Heart right ventricle (tissue), 16 donors: ENCODE data around the gene GRIN2A. TPM values are rescaled to one million over a fixed set of nuclear protein-coding genes. Genes with fewer than 3 reads are reported as not detected.

Experiments
- ATAC-seq, 8 donors: fragments of 200-7000 bp; cut with Tn5 transposase; one replicate each; pipeline ENCODE4 v1.9.1; 2020; ENCODE audit warnings: mild to moderate bottlenecking in 8 of 8, moderate library complexity in 8 of 8, moderate number of reproducible peaks in 1 of 8
- DNase-seq, 2 donors: peaks; one replicate each; pipeline ENCODE4 v3.0.0-alpha.2; 2020
- H3K27ac ChIP-seq, 10 donors: fragments of 200-600 bp; sonication (generic) in 2 of 10; one replicate each; pipeline versions ENCODE4 v1.5.0 to v1.8.0; 2020 to 2022; ENCODE audit warnings: mild to moderate bottlenecking in 3 of 10
- H3K27me3 ChIP-seq, 7 donors: fragments of 200-600 bp; one replicate each; pipeline ENCODE4 v1.8.0; 2021 to 2022; ENCODE audit warnings: mild to moderate bottlenecking in 2 of 7
- H3K36me3 ChIP-seq, 9 donors: fragments of 200-600 bp; sonication (generic) in 1 of 9; one replicate each; pipeline versions ENCODE4 v1.5.0 to v1.8.0; 2020 to 2022; ENCODE audit warnings: mild to moderate bottlenecking in 2 of 9
- H3K4me1 ChIP-seq, 9 donors: fragments of 200-600 bp; sonication (generic) in 1 of 9; one replicate each; pipeline versions ENCODE4 v1.5.0 to v1.8.0; 2020 to 2022; ENCODE audit warnings: mild to moderate bottlenecking in 4 of 9
- H3K4me3 ChIP-seq, 10 donors: fragments of 200-600 bp; sonication (generic) in 2 of 10; one replicate each; pipeline versions ENCODE4 v1.5.0 to v1.8.0; 2020 to 2022; ENCODE audit warnings: mild to moderate bottlenecking in 7 of 10, moderate library complexity in 2 of 10
- H3K9me3 ChIP-seq, 11 donors: fragments of 200-600 bp in 10 of 11; sonication (generic) in 2 of 11; one replicate each; pipeline versions ENCODE4 v1.5.0 to v1.8.0; 2013 to 2022; ENCODE audit warnings: mild to moderate bottlenecking in 2 of 11, control low read depth in 1 of 11, moderate library complexity in 1 of 11
- whole genome bisulfite sequencing, 2 donors: extraction: QIAGEN DNeasy Blood & Tissue Kit; methylation state at CpG; one replicate each; pipeline ENCODE4 v1.1.7; 2013; ENCODE audit warnings: inconsistent platforms in 1 of 2; 5-methylcytosine and 5-hydroxymethylcytosine counted together
- intact Hi-C, 10 donors: fragments of 100-400 bp; cut with DNase I; formaldehyde crosslinking; loops; one replicate each; pipeline versions ENCODE4 v1.11.1 to v1.14.2; 2022
- polyA plus RNA-seq, 2 donors: library from polyadenylated mRNA; stranded (reverse); fragments of 200-250 nt; gene quantifications; one replicate each; pipeline ENCODE4 v1.2.3, GENCODE V29; 2013
- total RNA-seq, 10 donors: library from RNA; stranded (reverse); fragmentation: NEBNext Ultra II Directional in 3 of 10; extraction: Animal tissue kit (Norgen Biotek cat#: 25700) in 3 of 10; gene quantifications; one replicate each; pipeline versions ENCODE4 v1.2.1 to v1.2.4, GENCODE V29; 2021 to 2023
- TF ChIP-seq, protein P1 (sequence below), 9 donors: fragments of 200-600 bp; sonication (generic) in 2 of 9; IDR thresholded peaks; one replicate each; pipeline versions ENCODE4 v1.5.0 to v1.8.0; 2021 to 2022; ENCODE audit warnings: antibody characterized with exemption in 9 of 9, mild to moderate bottlenecking in 5 of 9, moderate library complexity in 1 of 9
- donor health status: Arrhythmogenic right ventricular cardiomyopathy.
- donor health status: ischemic (EF 13 %, LVEDD 7.1; RV severe dilation, severe dysfunction).
- donor health status: healthy with polysubstance abuse.
- donor health status: DM: no; HTN: yes; CAD: no.
- donor health status: DM: no; HTN: no; CAD: no.
- donor health status: ischemic (EF 25% LVEDD 6.9; RV normal size, moderate dysfunction).
- donor health status: ischemic (EF 25% LVEDD 5.7; RV mildly dilated, moderate dysfunction).
- donor health status: healthy.
- donor health status: DM: yes; HTN: yes; CAD: no.
- donor health status: Ischemic cardiomyopathy.
- donor health status: ischemic (EF 35%, LVEDD 5.7; RV mildly dilated, moderate dysfunction).
- donor health status: nonischemic (EF 11% LVEDD 7.7; RV severe dilation, severe dysfunction).
- donor health status: DM: yes; HTN: yes; CAD: no.
- donor health status: PGD.
- donor health status: ischemic (EF 29% LVEDD 5.4; RV normal size, mild dysfunction).
- donor health status: nonischemic (EF 23%, LVEDD 6.1; RV moderate dilation, normal function).

GRIN2A gene
- total and polyA plus RNA-seq, 12 donors: 0.01 to 11.7 (median 4.7) TPM

DNA sequence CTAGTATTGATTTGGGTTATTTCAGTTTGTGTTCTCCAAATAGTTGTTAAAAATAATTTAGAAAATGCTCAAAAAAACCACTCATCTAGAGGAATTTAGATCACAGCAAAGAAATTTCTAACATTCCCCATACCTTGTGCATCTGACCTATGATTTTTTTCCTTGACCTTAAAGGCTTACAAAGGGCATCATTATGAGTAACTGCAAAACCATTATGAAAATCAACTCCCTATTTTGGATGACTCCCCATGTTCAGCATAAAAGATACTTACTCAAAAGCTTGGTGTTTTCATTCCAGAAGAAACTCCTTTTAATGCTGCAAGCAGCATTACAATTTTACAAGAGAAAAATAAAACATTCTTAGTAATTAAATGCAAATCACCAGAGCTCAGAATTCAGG, 83.2 kb downstream of the GRIN2A start:
- H3K27ac ChIP-seq: no peak overlapping the region
- no peaks in the 10 kb centered on the region for H3K36me3 ChIP-seq
- intact Hi-C loops: no loop called here
- H3K27me3 ChIP-seq: peaks cover 0 to 22% (median 6%) of the 10 kb centered on the region in 7 donors
- H3K9me3 ChIP-seq: peaks cover 0 to 29% (median 5%) of the 10 kb centered on the region in 11 donors
- no peak for ATAC-seq
- TF ChIP-seq, protein P1, sequence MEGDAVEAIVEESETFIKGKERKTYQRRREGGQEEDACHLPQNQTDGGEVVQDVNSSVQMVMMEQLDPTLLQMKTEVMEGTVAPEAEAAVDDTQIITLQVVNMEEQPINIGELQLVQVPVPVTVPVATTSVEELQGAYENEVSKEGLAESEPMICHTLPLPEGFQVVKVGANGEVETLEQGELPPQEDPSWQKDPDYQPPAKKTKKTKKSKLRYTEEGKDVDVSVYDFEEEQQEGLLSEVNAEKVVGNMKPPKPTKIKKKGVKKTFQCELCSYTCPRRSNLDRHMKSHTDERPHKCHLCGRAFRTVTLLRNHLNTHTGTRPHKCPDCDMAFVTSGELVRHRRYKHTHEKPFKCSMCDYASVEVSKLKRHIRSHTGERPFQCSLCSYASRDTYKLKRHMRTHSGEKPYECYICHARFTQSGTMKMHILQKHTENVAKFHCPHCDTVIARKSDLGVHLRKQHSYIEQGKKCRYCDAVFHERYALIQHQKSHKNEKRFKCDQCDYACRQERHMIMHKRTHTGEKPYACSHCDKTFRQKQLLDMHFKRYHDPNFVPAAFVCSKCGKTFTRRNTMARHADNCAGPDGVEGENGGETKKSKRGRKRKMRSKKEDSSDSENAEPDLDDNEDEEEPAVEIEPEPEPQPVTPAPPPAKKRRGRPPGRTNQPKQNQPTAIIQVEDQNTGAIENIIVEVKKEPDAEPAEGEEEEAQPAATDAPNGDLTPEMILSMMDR (IDR thresholded peaks at IDR 0.05): no peak
- no peaks in the 10 kb centered on the region for H3K4me1 ChIP-seq
- DNase-seq: no peak
- no peak overlapping the region for H3K4me3 ChIP-seq

DNA sequence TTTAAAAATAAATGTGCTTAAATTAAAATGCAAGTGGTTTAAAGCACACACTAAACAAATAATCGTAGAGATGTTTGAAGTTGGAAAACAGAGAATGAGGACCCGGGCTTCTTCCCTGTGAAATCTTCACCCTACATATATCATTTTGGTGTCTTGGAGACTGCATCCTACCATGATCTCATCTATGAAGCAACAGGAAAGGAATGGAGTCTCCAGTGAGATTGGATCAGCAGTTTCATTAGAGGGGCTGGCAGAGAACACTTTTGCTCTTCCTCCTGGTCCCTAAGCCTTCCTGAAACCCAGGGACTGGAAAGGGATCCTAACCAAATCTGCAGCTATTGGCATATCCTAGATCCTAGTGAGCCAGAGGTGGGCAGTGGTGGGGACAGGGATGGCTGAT, 85.0 kb downstream of the GRIN2A start:
- Histone ChIP-seq H3K4me1 (no peaks in the 10 kb centered on the region), H3K4me3 (no peak overlapping the region), H3K27ac (no peak overlapping the region), H3K27me3 (peaks cover 0 to 7% (median 0%) of the 10 kb centered on the region in 7 donors), H3K9me3 (peaks cover 0 to 29% (median 5%) of the 10 kb centered on the region in 11 donors), H3K36me3 (no peaks in the 10 kb centered on the region)
- 59 to 69% methylated on average over 2 of the region's 2 CpGs for WGBS, 2 donors
- TF ChIP-seq, protein P1 (IDR thresholded peaks at IDR 0.05): no peak
- no peak for ATAC-seq
- intact Hi-C loops: no loop called here
- no peak for DNase-seq

DNA sequence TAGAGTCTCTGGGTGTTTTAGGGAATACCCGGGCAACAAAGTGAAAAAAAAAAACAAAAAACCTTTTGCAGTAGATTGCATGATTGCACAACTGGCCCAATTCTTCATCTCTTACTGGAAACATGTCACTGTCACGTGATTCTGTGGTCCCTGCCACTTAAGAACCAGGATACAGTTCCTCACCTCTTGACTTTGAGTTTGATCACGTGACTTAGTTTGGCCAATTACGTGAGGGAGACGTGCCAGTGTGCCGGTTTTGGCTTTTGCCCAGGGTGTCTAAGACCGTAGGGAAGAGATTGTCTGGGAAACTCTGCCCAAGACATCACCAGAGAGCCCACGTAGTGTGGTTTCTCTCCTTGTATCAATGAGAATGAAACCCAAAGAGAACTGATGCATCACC, 88.7 kb downstream of the GRIN2A start:
- Histone ChIP-seq H3K9me3 (peaks cover 0 to 39% (median 5%) of the 10 kb centered on the region in 11 donors), H3K4me1 (peaks cover 0 to 3% (median under 1%) of the 10 kb centered on the region in 9 donors), H3K36me3 (no peaks in the 10 kb centered on the region), H3K4me3 (no peak overlapping the region), H3K27me3 (peaks cover 0 to 4% (median 0%) of the 10 kb centered on the region in 7 donors), H3K27ac (no peak overlapping the region)
- ATAC-seq: no peak
- DNase-seq: no peak
- WGBS, 2 donors: 74 to 78% methylated on average over 8 of the region's 8 CpGs
- intact Hi-C loops: no loop called here
- TF ChIP-seq, protein P1 (IDR thresholded peaks at IDR 0.05): no peak

DNA sequence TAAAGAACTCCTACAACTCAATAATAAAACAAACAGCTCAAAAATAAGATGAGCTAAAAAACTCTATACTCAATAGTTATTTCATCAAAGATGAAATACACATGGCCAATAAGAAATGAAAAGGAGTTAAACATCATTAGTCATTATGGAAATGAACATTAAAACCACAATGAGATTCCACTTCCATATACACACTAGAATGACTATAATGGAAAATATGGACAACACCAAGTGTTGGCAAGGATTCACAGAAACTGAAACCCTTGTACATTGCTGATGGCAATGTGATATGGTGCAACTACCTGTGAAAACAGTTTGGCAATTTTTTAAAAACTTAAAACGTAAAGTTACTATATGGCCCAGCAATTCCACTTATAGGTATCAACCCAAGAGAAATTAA, 91.4 kb downstream of the GRIN2A start:
- DNase-seq: no peak
- TF ChIP-seq, protein P1 (IDR thresholded peaks at IDR 0.05): no peak
- ATAC-seq: no peak
- Histone ChIP-seq H3K4me3 (no peak overlapping the region), H3K36me3 (no peaks in the 10 kb centered on the region), H3K4me1 (peaks cover 0 to 24% (median 6%) of the 10 kb centered on the region in 9 donors), H3K27me3 (peaks cover 0 to 4% (median 0%) of the 10 kb centered on the region in 7 donors), H3K9me3 (peaks cover 0 to 21% (median 5%) of the 10 kb centered on the region in 11 donors), H3K27ac (no peak overlapping the region)
- 93 to 100% methylated on average over 1 of the region's 1 CpG for WGBS, 2 donors
- intact Hi-C loops: no loop called here
